Thyroid gland (tissue), 4 donors: ENCODE data around the gene CD276. TPM values are rescaled to one million over a fixed set of nuclear protein-coding genes. Genes with fewer than 3 reads are reported as not detected.

Source experiments
- DNase-seq, 2 donors: peaks; one replicate each; pipeline ENCODE4 v3.0.0-alpha.2; 2019
- H3K27ac ChIP-seq, 3 donors: fragments of 200-600 bp; sonication (generic); 1 replicate in 2 of 3; 2 replicates in 1 of 3; pipeline ENCODE4 v1.5.1; 2016 to 2019; ENCODE audit warnings: mild to moderate bottlenecking in 1 of 3, moderate library complexity in 1 of 3
- H3K27me3 ChIP-seq: fragments of 200-600 bp; sonication (generic); one replicate; pipeline ENCODE4 v1.5.1; 2019
- H3K36me3 ChIP-seq, 2 donors: fragments of 200-600 bp; sonication (generic); one replicate each; pipeline ENCODE4 v1.5.1; 2016 to 2019
- H3K4me1 ChIP-seq, 2 donors: fragments of 200-600 bp; sonication (generic); one replicate each; pipeline ENCODE4 v1.5.1; 2017 to 2019
- H3K4me3 ChIP-seq, 3 donors: fragments of 200-600 bp; sonication (generic); replicated peaks in 1 of 3; 1 replicate in 2 of 3; 2 replicates in 1 of 3; pipeline ENCODE4 v1.5.1; 2016; ENCODE audit warnings: mild to moderate bottlenecking in 1 of 3
- H3K9me3 ChIP-seq: fragments of 200-600 bp; sonication (generic); one replicate; pipeline ENCODE4 v1.5.1; 2017
- CTCF ChIP-seq, 6 experiments: fragments of 200-600 bp in 3 of 6; fragments of 450-650 bp in 3 of 6; sonication (generic) in 3 of 6; IDR thresholded peaks; one replicate each; pipeline ENCODE4 v1.5.1; 2016 to 2019; ENCODE audit warnings: antibody characterized with exemption in 6 of 6, mild to moderate bottlenecking in 2 of 6, inconsistent platforms in 1 of 6, moderate library complexity in 1 of 6
- POLR2A ChIP-seq, 2 donors: fragments of 450-650 bp; IDR thresholded peaks; one replicate each; pipeline ENCODE4 v1.6.1; 2017; ENCODE audit warnings: antibody characterized with exemption in 2 of 2, mild to moderate bottlenecking in 2 of 2, moderate library complexity in 1 of 2
- WGBS, 2 donors: methylation state at CpG; one replicate each; pipeline ENCODE4 v1.1.5; 2017; 5-methylcytosine and 5-hydroxymethylcytosine counted together
- intact Hi-C: fragments of 100-400 bp; cut with DNase I; formaldehyde crosslinking; loops from one replicate; pipeline ENCODE4 v1.15.1; 2023
- total RNA-seq, 4 donors: library from RNA; depleted of rRNA; stranded (reverse); fragments of >200 nt; gene quantifications; one replicate each; pipeline ENCODE4 v1.2.3, GENCODE V29; 2016

The CD276 gene
- total RNA-seq, 4 donors from 2014 or later = 22.6 to 39.5 (median 28.9) TPM

- intact Hi-C loops = loop anchor here (5.0 to 10.0 kb wide), 3 partner anchors 38 to 200 kb away; no protein-coding TSS in a partner anchor
- TF ChIP-seq POLR2A (IDR thresholded peaks at IDR 0.05) = no peak
- peak in 5 of 6 experiments; percentile 44 to 73 (median 55) for TF ChIP-seq CTCF (IDR thresholded peaks at IDR 0.05)
- Histone ChIP-seq H3K4me3 (no peak overlapping the region), H3K27ac (no peak overlapping the region), H3K36me3 (peaks cover 6 to 13% of the 10 kb centered on the region in 2 donors), H3K4me1 (no peaks in the 10 kb centered on the region), H3K27me3 (no peaks in the 10 kb centered on the region), H3K9me3 (no peaks in the 10 kb centered on the region)
- WGBS, 2 donors = 55 to 67% methylated on average over 9 to 11 of the region's 13 CpGs
- peak; percentile 42 to 45 for DNase-seq
Observed at GRCh38 chr15:73704869-73705645, 20.9 kb downstream of the CD276 start.

GRCh38 chr15:73708691-73709090 lies 24.5 kb downstream of the CD276 start:
- intact Hi-C loops = loop anchor here (10.0 kb wide), 2 partner anchors 154 to 196 kb away; no protein-coding TSS in a partner anchor
- Histone ChIP-seq H3K9me3 (no peaks in the 10 kb centered on the region), H3K27ac (no peak overlapping the region), H3K4me1 (no peaks in the 10 kb centered on the region), H3K36me3 (peaks cover 17 to 26% of the 10 kb centered on the region in 2 donors), H3K4me3 (no peak overlapping the region), H3K27me3 (no peaks in the 10 kb centered on the region)
- no peak for DNase-seq
- no peak for TF ChIP-seq CTCF (IDR thresholded peaks at IDR 0.05)
- no peak for TF ChIP-seq POLR2A (IDR thresholded peaks at IDR 0.05)
- 95 to 97% methylated on average over 6 of the region's 6 CpGs for WGBS, 2 donors

- Histone ChIP-seq H3K36me3 (peaks cover 17 to 27% of the 10 kb centered on the region in 2 donors), H3K4me3 (no peak overlapping the region), H3K9me3 (no peaks in the 10 kb centered on the region), H3K27me3 (no peaks in the 10 kb centered on the region), H3K4me1 (no peaks in the 10 kb centered on the region), H3K27ac (no peak overlapping the region)
- WGBS, 2 donors = 100% methylated on average over 4 to 6 of the region's 6 CpGs
- DNase-seq = no peak
- TF ChIP-seq CTCF (IDR thresholded peaks at IDR 0.05) = no peak
- TF ChIP-seq POLR2A (IDR thresholded peaks at IDR 0.05) = no peak
- intact Hi-C loops = loop anchor here (10.0 kb wide), 2 partner anchors 154 to 196 kb away; no protein-coding TSS in a partner anchor
Observed at GRCh38 chr15:73709241-73709640, 25.1 kb downstream of the CD276 start.

GRCh38 chr15:73709686-73710085 lies 25.5 kb downstream of the CD276 start:
- Histone ChIP-seq H3K27ac (no peak overlapping the region), H3K36me3 (peaks cover 17 to 23% of the 10 kb centered on the region in 2 donors), H3K9me3 (no peaks in the 10 kb centered on the region), H3K4me3 (no peak overlapping the region), H3K4me1 (no peaks in the 10 kb centered on the region), H3K27me3 (no peaks in the 10 kb centered on the region)
- intact Hi-C loops = loop anchor here (10.0 kb wide), 2 partner anchors 155 to 195 kb away; no protein-coding TSS in a partner anchor
- TF ChIP-seq POLR2A (IDR thresholded peaks at IDR 0.05) (no peak), CTCF (IDR thresholded peaks at IDR 0.05) (no peak)
- 82 to 85% methylated on average over 3 to 4 of the region's 4 CpGs for WGBS, 2 donors
- no peak for DNase-seq

- peaks cover 16 to 23% of the 10 kb centered on the region in 2 donors for H3K36me3 ChIP-seq
- WGBS, 2 donors = 70 to 92% methylated on average over 3 to 5 of the region's 5 CpGs
Observed at GRCh38 chr15:73710321-73710720, 26.1 kb downstream of the CD276 start.

More at GRCh38 chr15:73710321-73710720, 26.1 kb downstream of the CD276 start:
- no peak overlapping the region for H3K27ac ChIP-seq
- H3K4me3 ChIP-seq = no peak overlapping the region
- intact Hi-C loops = no loop called here
- no peak for DNase-seq
- no peaks in the 10 kb centered on the region for H3K27me3 ChIP-seq
- H3K9me3 ChIP-seq = no peaks in the 10 kb centered on the region
- H3K4me1 ChIP-seq = no peaks in the 10 kb centered on the region
- TF ChIP-seq POLR2A (IDR thresholded peaks at IDR 0.05) (no peak), CTCF (IDR thresholded peaks at IDR 0.05) (no peak)
